IMR-90 (cell line): ENCODE measurements around the gene VARS2. TPM values are rescaled to one million over a fixed set of nuclear protein-coding genes. Genes with fewer than 3 reads are reported as not detected.

Experiments
- ATAC-seq: fragments of 200-7000 bp; cut with Tn5 transposase; 2 replicates; pipeline ENCODE4 v1.9.1; 2020; ENCODE audit warnings: low read depth, mild to moderate bottlenecking, moderate library complexity
- BruUV-seq: library from RNA; stranded (reverse); fragments of 400-500 nt; replicated peaks from 2 replicates; lab custom pipeline; 2021; lab: Mats Ljungman, UMichigan
- CTCF ChIA-PET: fragments of 300-600 bp; formaldehyde crosslinking; extraction: SDS; loops from one replicate; lab custom pipeline; 2021; ENCODE audit warnings: antibody characterized with exemption; lab: Yijun Ruan, JAX
- POLR2A ChIA-PET: fragments of 300-600 bp; sonication (Branson Sonifier 250); formaldehyde crosslinking; loops from one replicate; lab custom pipeline; 2022; ENCODE audit warnings: antibody characterized with exemption; ENCODE audit not compliant: unreplicated experiment; lab: Charles Lee
- DNase-seq: peaks from one replicate; pipeline ENCODE4 v3.0.0; 2013
- H2AFZ ChIP-seq: replicated peaks from 2 replicates; pipeline ENCODE3; 2013; ENCODE audit warnings: low read length, mild to moderate bottlenecking; ENCODE audit not compliant: poor library complexity
- H2AK5ac ChIP-seq: 2 replicates; pipeline ENCODE4 v1.6.1; 2013; ENCODE audit warnings: low read depth, low read length, inconsistent platforms
- H2AK9ac ChIP-seq: replicated peaks from 2 replicates; pipeline ENCODE3; 2013; ENCODE audit warnings: mild to moderate bottlenecking, low read depth, low read length, moderate library complexity; ENCODE audit not compliant: poor library complexity
- H2BK120ac ChIP-seq: 2 replicates; pipeline ENCODE4 v1.6.1; 2013; ENCODE audit warnings: low read depth, low read length, inconsistent platforms
- H2BK15ac ChIP-seq: 3 replicates; pipeline ENCODE4 v1.6.1; 2013; ENCODE audit warnings: low read depth, low read length, inconsistent platforms
- H2BK20ac ChIP-seq: 2 replicates; pipeline ENCODE4 v1.6.1; 2013; ENCODE audit warnings: low read depth, mild to moderate bottlenecking, inconsistent platforms, low read length, moderate library complexity
- H2BK5ac ChIP-seq: 2 replicates; pipeline ENCODE4 v1.6.1; 2013; ENCODE audit warnings: mild to moderate bottlenecking, low read depth, low read length, inconsistent platforms; ENCODE audit not compliant: poor library complexity, severe bottlenecking
- H3K14ac ChIP-seq: replicated peaks from 2 replicates; pipeline ENCODE4 v1.6.1; 2013; ENCODE audit warnings: low read depth, low read length, inconsistent platforms
- H3K18ac ChIP-seq: 2 replicates; pipeline ENCODE4 v1.6.1; 2013; ENCODE audit warnings: low read depth, low read length, control low read depth
- H3K23ac ChIP-seq: 2 replicates; pipeline ENCODE4 v1.6.1; 2013; ENCODE audit warnings: low read depth, low read length, inconsistent platforms
- H3K27ac ChIP-seq: 2 replicates; pipeline ENCODE4 v1.5.1; 2013; ENCODE audit warnings: mild to moderate bottlenecking, control low read depth, low read length; ENCODE audit not compliant: insufficient read depth
- H3K27me3 ChIP-seq: 2 replicates; pipeline ENCODE4 v1.6.1; 2013; ENCODE audit warnings: low read length; ENCODE audit not compliant: control insufficient read depth, insufficient read depth
- H3K36me3 ChIP-seq: 2 replicates; pipeline ENCODE4 v1.6.1; 2013; ENCODE audit warnings: low read length, mixed read lengths; ENCODE audit not compliant: control insufficient read depth, insufficient read depth
- H3K4ac ChIP-seq: 2 replicates; pipeline ENCODE4 v1.6.1; 2013; ENCODE audit warnings: low read depth, low read length, inconsistent platforms
- H3K4me1 ChIP-seq: 2 replicates; pipeline ENCODE4 v1.6.1; 2013; ENCODE audit warnings: low read length, mixed read lengths; ENCODE audit not compliant: control insufficient read depth, insufficient read depth
- H3K4me2 ChIP-seq: 2 replicates; pipeline ENCODE4 v1.6.1; 2013; ENCODE audit warnings: low read depth, mild to moderate bottlenecking, control low read depth, low read length, moderate library complexity
- H3K4me3 ChIP-seq: 2 replicates; pipeline ENCODE4 v1.5.1; 2013; ENCODE audit warnings: low read depth, mild to moderate bottlenecking, control low read depth, low read length, moderate library complexity; ENCODE audit not compliant: insufficient read depth
- H3K56ac ChIP-seq: 2 replicates; pipeline ENCODE4 v1.6.1; 2013; ENCODE audit warnings: low read length, inconsistent platforms; ENCODE audit not compliant: insufficient read depth; ENCODE audit errors: extremely low read depth
- H3K79me1 ChIP-seq, 2 experiments: 2 replicates each; pipeline ENCODE4 v1.6.1; 2013; ENCODE audit warnings: low read length in 2 of 2, inconsistent platforms in 1 of 2, low read depth in 1 of 2
- H3K9ac ChIP-seq: 2 replicates; pipeline ENCODE4 v1.6.1; 2013; ENCODE audit warnings: low read depth, low read length, control low read depth
- H3K9me1 ChIP-seq: 2 replicates; pipeline ENCODE4 v1.6.1; 2013; ENCODE audit warnings: low read length, inconsistent platforms; ENCODE audit not compliant: insufficient read depth
- H3K9me3 ChIP-seq: 2 replicates; pipeline ENCODE4 v1.6.1; 2013; ENCODE audit warnings: low read length; ENCODE audit not compliant: control insufficient read depth, insufficient read depth
- H4K20me1 ChIP-seq: 2 replicates; pipeline ENCODE4 v1.6.1; 2013; ENCODE audit warnings: low read length, inconsistent platforms; ENCODE audit not compliant: insufficient read depth
- H4K5ac ChIP-seq: 2 replicates; pipeline ENCODE4 v1.6.1; 2013; ENCODE audit warnings: mild to moderate bottlenecking, low read depth, low read length, control low read depth
- H4K8ac ChIP-seq, 2 experiments: 2 replicates each; pipeline ENCODE4 v1.6.1; 2013; ENCODE audit warnings: low read depth in 2 of 2, low read length in 2 of 2, control low read depth in 1 of 2, inconsistent platforms in 1 of 2
- H4K91ac ChIP-seq: 2 replicates; pipeline ENCODE4 v1.6.1; 2013; ENCODE audit warnings: low read depth, low read length, inconsistent platforms; ENCODE audit not compliant: insufficient read depth
- BHLHE40 ChIP-seq: fragments of 150-350 bp; IDR thresholded peaks from 2 replicates; pipeline ENCODE4 v1.6.1; 2016; ENCODE audit warnings: mild to moderate bottlenecking, low read depth, low read length
- CEBPB ChIP-seq: IDR thresholded peaks from 2 replicates; pipeline ENCODE4 v1.6.1; 2012; ENCODE audit warnings: low read depth, low read length, improper control_type of control experiment
- CHD1 ChIP-seq: IDR thresholded peaks from 2 replicates; pipeline ENCODE4 v1.6.1; 2012; ENCODE audit warnings: low read depth, low read length, improper control_type of control experiment
- FOS ChIP-seq: fragments of 150-350 bp; IDR thresholded peaks from 2 replicates; pipeline ENCODE4 v1.6.1; 2016; ENCODE audit warnings: low read depth, low read length
- MAFK ChIP-seq: IDR thresholded peaks from 2 replicates; pipeline ENCODE4 v1.6.1; 2012; ENCODE audit warnings: low read depth, low read length, improper control_type of control experiment
- MAZ ChIP-seq: IDR thresholded peaks from 2 replicates; pipeline ENCODE4 v1.6.1; 2012; ENCODE audit warnings: low read depth, mild to moderate bottlenecking, low read length, improper control_type of control experiment, moderate library complexity, borderline replicate concordance
- MXI1 ChIP-seq: IDR thresholded peaks from 2 replicates; pipeline ENCODE4 v1.6.1; 2012; ENCODE audit warnings: low read depth, mild to moderate bottlenecking, low read length, moderate library complexity, borderline replicate concordance
- NFE2L2 ChIP-seq: fragments of 150-350 bp; IDR thresholded peaks from 2 replicates; pipeline ENCODE4 v1.6.1; 2016; ENCODE audit warnings: low read depth, mild to moderate bottlenecking, low read length
- POLR2A ChIP-seq: IDR thresholded peaks from 2 replicates; pipeline ENCODE4 v1.6.1; 2012; ENCODE audit warnings: mild to moderate bottlenecking, low read depth, low read length
- RAD21 ChIP-seq: IDR thresholded peaks from 2 replicates; pipeline ENCODE4 v1.6.1; 2012; ENCODE audit warnings: low read length, improper control_type of control experiment
- RCOR1 ChIP-seq: IDR thresholded peaks from 2 replicates; pipeline ENCODE4 v1.6.1; 2012; ENCODE audit warnings: mild to moderate bottlenecking, low read length, improper control_type of control experiment; ENCODE audit not compliant: insufficient replicate concordance
- SMC3 ChIP-seq: fragments of 150-350 bp; IDR thresholded peaks from 2 replicates; pipeline ENCODE4 v1.6.1; 2016; ENCODE audit warnings: low read depth, mild to moderate bottlenecking, antibody characterized with exemption, low read length, moderate library complexity
- whole genome bisulfite sequencing, 2 experiments: methylation state at CpG; one replicate each; pipeline versions ENCODE4 v1.1.5 to v1.1.7; 2013; ENCODE audit warnings: missing lambda C conversion rate in 2 of 2; ENCODE audit not compliant: insufficient read length in 1 of 2; ENCODE audit errors: extremely low coverage in 2 of 2; 5-methylcytosine and 5-hydroxymethylcytosine counted together
- dilution Hi-C: fragments of 300-500 bp; cut with HindIII; formaldehyde crosslinking; loops from one replicate; pipeline ENCODE4 v1.14.3; 2018; ENCODE audit warnings: low sequenced_read_pairs; ENCODE audit not compliant: unreplicated experiment
- in situ Hi-C: fragments of 300-500 bp; cut with MboI; formaldehyde crosslinking; loops from 3 replicates; pipeline ENCODE4 v1.14.3; 2019; ENCODE audit warnings: low sequenced_read_pairs, inconsistent platforms, mixed read lengths
- intact Hi-C: fragments of 100-400 bp; cut with micrococcal nuclease; formaldehyde crosslinking; loops from 2 replicates; pipeline ENCODE4 v1.10.0; 2022
- polyA plus RNA-seq, 3 experiments: library from polyadenylated mRNA; depleted of rRNA; stranded (reverse); fragments of >200 nt; gene quantifications; 2 replicates each; pipeline ENCODE4 v1.2.3, GENCODE V29; 2012; ENCODE audit warnings: low replicate concordance in 1 of 3
- total RNA-seq: library from RNA; depleted of rRNA; stranded (reverse); fragments of >200 nt; gene quantifications from 2 replicates; pipeline ENCODE4 v1.2.3, GENCODE V29; 2012
- TF ChIP-seq, protein P1 (sequence below): conservative IDR thresholded peaks from 2 replicates; pipeline ENCODE4 v1.5.1; 2012; ENCODE audit warnings: mild to moderate bottlenecking, low read depth, low read length, improper control_type of control experiment
- TF ChIP-seq, protein P2 (sequence below): fragments of 150-350 bp; IDR thresholded peaks from 2 replicates; pipeline ENCODE4 v1.6.1; 2016; ENCODE audit warnings: low read depth, mild to moderate bottlenecking, low read length, moderate library complexity, borderline replicate concordance
- TF ChIP-seq, protein P3 (sequence below): fragments of 150-350 bp; IDR thresholded peaks from 2 replicates; pipeline ENCODE4 v1.6.1; 2017; ENCODE audit warnings: mild to moderate bottlenecking, antibody characterized with exemption, low read length, low read depth

VARS2 gene
- total and polyA plus RNA-seq, 2 of the 4 experiments (the other 2 are of a cell fraction): 7.2 to 14.0 TPM

- no peak for ATAC-seq
- dilution Hi-C loops: no loop called here
- no peak overlapping the region for H3K56ac ChIP-seq
Observed at GRCh38 chr6:30944051-30944450, 30.0 kb downstream of the VARS2 start.

More at GRCh38 chr6:30944051-30944450, 30.0 kb downstream of the VARS2 start:
- H3K79me1 ChIP-seq: no peaks in the 10 kb centered on the region
- H3K14ac ChIP-seq: no peak overlapping the region
- ChIA-PET CTCF (interaction anchor here (0.6 kb wide), 1 partner anchor 136 kb away, joined by 3 read pairs; no protein-coding TSS in a partner anchor), POLR2A (interaction anchor here (0.6 kb wide), 1 partner anchor 125 kb away, joined by 3 read pairs; no protein-coding TSS in a partner anchor)
- peaks cover 10% of the 10 kb centered on the region for H3K9me1 ChIP-seq
- intact Hi-C loops (no loop called here), in situ Hi-C loops (no loop called here)
- no peak overlapping the region for H3K4me2 ChIP-seq
- H3K27me3 ChIP-seq: peaks cover 50% of the 10 kb centered on the region
- no CpG with 5 or more reads among the region's 4 CpGs for WGBS, 2 experiments
- H2AK5ac ChIP-seq: no peak overlapping the region
- H2BK20ac ChIP-seq: no peak overlapping the region
- H3K27ac ChIP-seq: no peak overlapping the region
- H3K36me3 ChIP-seq: no peaks in the 10 kb centered on the region
- H2BK120ac ChIP-seq: no peak overlapping the region
- no peak overlapping the region for H3K18ac ChIP-seq
- H4K8ac ChIP-seq: no peak overlapping the region
- H2BK5ac ChIP-seq: no peak overlapping the region
- DNase-seq: no peak
- no peak overlapping the region for H4K5ac ChIP-seq
- no peak overlapping the region for H2BK15ac ChIP-seq
- H3K9me3 ChIP-seq: no peaks in the 10 kb centered on the region
- H4K20me1 ChIP-seq: no peaks in the 10 kb centered on the region
- H3K4me1 ChIP-seq: peaks cover 1% of the 10 kb centered on the region; the same call in 1 of the 2 replicates
- no peak overlapping the region for H2AK9ac ChIP-seq
- H4K91ac ChIP-seq: no peak overlapping the region
- no peak overlapping the region for H2AFZ ChIP-seq
- BruUV-seq: no TSS peak
- H3K9ac ChIP-seq: no peak overlapping the region
- no peak overlapping the region for H3K4ac ChIP-seq
- no peak overlapping the region for H3K4me3 ChIP-seq
- no peak overlapping the region for H3K23ac ChIP-seq
- TF ChIP-seq MXI1: no peak
- TF ChIP-seq, protein P1, sequence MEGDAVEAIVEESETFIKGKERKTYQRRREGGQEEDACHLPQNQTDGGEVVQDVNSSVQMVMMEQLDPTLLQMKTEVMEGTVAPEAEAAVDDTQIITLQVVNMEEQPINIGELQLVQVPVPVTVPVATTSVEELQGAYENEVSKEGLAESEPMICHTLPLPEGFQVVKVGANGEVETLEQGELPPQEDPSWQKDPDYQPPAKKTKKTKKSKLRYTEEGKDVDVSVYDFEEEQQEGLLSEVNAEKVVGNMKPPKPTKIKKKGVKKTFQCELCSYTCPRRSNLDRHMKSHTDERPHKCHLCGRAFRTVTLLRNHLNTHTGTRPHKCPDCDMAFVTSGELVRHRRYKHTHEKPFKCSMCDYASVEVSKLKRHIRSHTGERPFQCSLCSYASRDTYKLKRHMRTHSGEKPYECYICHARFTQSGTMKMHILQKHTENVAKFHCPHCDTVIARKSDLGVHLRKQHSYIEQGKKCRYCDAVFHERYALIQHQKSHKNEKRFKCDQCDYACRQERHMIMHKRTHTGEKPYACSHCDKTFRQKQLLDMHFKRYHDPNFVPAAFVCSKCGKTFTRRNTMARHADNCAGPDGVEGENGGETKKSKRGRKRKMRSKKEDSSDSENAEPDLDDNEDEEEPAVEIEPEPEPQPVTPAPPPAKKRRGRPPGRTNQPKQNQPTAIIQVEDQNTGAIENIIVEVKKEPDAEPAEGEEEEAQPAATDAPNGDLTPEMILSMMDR: no peak
- TF ChIP-seq MAFK: no peak
- TF ChIP-seq, protein P2, sequence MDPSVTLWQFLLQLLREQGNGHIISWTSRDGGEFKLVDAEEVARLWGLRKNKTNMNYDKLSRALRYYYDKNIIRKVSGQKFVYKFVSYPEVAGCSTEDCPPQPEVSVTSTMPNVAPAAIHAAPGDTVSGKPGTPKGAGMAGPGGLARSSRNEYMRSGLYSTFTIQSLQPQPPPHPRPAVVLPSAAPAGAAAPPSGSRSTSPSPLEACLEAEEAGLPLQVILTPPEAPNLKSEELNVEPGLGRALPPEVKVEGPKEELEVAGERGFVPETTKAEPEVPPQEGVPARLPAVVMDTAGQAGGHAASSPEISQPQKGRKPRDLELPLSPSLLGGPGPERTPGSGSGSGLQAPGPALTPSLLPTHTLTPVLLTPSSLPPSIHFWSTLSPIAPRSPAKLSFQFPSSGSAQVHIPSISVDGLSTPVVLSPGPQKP: no peak
- no peak for TF ChIP-seq BHLHE40
- no peak for TF ChIP-seq MAZ
- no peak for TF ChIP-seq SMC3
- no peak for TF ChIP-seq CHD1
- no peak for TF ChIP-seq RCOR1
- no peak for TF ChIP-seq RAD21
- TF ChIP-seq, protein P3, sequence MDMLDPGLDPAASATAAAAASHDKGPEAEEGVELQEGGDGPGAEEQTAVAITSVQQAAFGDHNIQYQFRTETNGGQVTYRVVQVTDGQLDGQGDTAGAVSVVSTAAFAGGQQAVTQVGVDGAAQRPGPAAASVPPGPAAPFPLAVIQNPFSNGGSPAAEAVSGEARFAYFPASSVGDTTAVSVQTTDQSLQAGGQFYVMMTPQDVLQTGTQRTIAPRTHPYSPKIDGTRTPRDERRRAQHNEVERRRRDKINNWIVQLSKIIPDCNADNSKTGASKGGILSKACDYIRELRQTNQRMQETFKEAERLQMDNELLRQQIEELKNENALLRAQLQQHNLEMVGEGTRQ: no peak
- TF ChIP-seq FOS: no peak
- no peak for TF ChIP-seq NFE2L2
- no peak for TF ChIP-seq CEBPB
- TF ChIP-seq POLR2A: no peak
